GM11168 (cell line): Measurements from ENCODE around the gene LIMS1.
"Not testable (repeated sequence)": the region's sequence is repeated elsewhere in the genome, so short reads cannot be mapped to it uniquely, and the experiment has no call there.

Experiments used
- in situ Hi-C: fragments of 300-500 bp; cut with MboI; formaldehyde crosslinking; loops from one replicate; pipeline ENCODE4 v1.12.0; 2022; ENCODE audit warnings: low sequenced_read_pairs; ENCODE audit not compliant: unreplicated experiment

Gene LIMS1

DNA sequence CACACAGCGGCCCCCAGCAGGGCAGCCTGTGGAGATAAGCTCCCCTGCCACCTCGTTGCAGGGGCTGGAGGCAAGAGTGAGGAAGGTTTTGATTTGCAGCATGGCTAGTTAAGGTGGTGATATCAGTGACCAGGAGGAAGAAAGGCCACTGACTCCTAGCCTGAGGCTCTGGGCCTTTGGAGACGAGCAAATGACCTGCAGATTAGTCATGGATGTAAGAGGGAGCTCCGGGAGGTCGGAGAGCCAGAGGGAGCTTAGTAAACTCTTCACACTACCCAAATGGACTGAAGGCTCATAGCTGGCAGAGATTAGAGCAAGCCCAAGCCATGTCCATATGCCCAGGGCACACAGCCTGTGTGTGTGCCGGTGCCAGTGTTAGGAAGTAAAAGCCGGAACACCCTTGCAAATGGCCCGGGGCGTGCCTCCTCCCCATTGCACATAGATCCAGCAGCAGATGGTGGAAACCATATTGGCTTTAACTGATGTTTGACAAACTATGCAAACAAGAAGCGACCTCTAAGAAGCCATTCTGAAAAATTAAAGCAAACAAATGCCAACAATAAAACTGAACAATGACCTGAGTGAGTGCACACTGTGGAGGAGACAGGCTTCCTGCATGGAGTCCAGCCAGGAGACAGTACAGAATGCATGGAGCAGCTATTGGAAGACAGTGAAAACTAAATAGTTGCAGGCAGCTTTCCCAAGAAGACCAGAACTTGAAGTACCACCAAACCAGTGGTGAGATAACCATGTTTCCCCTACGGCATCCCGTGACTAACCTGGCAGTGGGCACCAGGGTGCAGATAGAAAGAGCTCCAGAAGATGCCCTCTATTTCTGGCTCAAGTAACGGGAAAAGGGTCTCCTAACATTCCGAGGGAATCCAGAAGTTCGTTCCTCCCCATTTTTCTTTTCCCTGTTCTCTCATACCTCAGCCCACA, 154.8 kb downstream of the LIMS1 start:
- in situ Hi-C loops, result loop anchor here (25.0 kb wide), 1 partner anchor 1098 kb away; the partner anchor contains the start of gene RGPD5

DNA sequence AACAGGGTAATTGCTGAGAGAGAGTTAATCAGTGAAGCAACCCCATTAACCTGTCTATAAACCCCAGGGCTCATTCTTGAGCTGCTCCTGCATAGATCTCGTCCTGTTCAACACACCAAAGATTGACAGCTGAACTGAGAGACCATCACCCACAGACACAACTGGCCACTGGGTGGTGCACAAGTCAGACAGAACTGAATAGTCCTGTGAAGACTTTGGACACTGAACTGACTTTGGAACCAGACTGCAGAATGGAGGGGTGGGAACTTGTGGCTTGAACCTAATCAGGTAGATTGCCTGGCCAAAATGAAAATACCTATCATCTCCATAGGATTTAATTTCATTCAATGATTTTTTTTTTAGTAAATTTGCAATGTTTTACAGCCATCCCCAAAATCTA, 155.7 kb downstream of the LIMS1 start:
- in situ Hi-C loops, result loop anchor here (25.0 kb wide), 1 partner anchor 1097 kb away; the partner anchor contains the start of gene RGPD5

DNA sequence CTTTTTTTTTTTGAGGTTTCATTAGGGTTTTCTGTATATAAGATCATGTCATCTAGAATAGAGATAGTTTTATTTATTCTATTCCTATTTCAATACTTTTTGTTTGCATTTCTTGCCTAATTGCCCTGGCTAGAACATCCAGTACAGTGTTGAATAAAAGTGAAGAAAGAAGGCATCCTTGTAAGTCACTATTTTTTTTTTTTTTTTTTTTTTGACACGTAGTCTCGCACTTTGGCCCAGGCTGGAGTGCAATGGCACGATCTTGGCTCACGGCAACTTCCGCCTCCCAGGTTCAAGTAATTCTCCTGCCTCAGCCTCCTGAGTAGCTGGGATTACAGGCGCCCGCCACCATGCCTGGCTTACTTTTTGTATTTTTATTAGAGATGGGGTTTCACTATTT, 157.2 kb downstream of the LIMS1 start:
- in situ Hi-C loops, result loop anchor here (25.0 kb wide), 1 partner anchor 1096 kb away; the partner anchor contains the start of gene RGPD5

DNA sequence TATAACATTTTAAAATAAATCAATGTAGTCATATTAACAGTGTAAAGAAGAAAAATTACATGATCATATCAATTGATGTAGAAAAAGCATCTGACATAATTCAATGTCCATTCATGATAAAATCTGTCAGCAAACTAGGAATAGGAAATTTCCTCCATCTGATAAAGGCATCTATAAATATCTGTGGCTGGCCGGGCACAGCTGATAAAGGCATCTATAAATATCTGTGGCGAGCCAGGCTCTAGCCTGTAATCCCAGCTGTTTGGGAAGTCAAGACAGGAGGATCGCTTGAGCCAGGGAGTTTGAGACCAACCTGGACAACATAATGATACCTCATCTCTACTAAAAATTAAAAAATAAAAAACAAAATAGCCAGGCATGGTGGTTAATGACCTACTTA, 166.9 kb downstream of the LIMS1 start:
- in situ Hi-C loops, result no loop called here

DNA sequence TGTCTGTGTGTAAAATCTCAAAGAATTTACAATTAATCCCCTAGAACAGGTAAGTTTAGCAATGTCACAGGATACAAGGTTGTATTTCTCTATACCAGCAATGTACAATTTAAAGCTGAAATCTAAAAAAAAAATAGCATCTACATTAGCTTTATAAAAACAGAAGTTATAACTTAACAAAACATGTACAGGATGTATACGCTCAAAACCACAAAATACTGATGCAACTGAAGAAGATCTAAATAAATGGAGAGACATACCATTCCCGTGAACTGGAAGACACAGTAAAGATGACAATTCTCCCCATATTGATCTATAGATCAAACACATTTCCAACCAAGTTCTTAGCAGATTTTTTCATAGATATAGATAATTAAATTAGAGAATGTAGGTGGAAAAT, 167.5 kb downstream of the LIMS1 start:
- in situ Hi-C loops, result no loop called here

DNA sequence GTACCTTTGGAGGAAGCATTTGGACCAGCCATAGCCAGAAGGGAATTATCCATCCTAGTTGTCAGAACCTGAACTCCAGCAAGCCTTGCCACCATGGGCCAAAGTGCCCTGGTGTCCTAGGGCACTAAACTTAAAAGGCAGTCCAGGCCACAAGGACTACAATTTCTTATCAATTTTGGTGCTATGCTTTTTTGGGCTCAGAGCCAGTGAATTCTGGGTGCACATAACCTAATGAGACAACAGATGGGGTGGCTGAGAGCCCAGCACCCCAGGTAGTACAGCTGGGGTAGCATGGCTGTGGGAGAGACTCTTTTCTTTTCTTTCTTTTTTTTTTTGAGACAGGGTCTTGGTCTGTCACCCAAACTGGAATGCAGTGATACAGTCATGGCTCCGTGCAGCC, 170.6 kb downstream of the LIMS1 start:
- in situ Hi-C loops, result no loop called here

DNA sequence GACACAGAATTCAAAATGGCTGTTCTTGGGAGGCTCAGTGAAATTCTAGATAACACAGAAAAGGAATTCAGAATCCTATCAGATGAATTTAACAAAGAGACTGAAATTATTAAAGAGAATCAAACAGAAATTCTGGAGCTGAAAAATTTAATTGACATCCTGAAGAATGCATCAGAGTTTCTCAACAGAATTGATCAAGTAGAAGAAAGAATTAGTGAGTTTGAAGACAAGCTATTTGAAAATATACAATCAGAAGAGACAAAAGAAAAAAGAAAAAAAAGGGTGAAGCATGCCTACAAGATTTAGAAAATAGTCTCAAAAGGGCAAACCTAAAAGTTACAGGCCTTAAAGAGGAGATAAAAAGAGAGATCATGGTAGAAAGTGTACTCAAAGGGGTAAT, 173.0 kb downstream of the LIMS1 start:
- in situ Hi-C loops, result no loop called here

DNA sequence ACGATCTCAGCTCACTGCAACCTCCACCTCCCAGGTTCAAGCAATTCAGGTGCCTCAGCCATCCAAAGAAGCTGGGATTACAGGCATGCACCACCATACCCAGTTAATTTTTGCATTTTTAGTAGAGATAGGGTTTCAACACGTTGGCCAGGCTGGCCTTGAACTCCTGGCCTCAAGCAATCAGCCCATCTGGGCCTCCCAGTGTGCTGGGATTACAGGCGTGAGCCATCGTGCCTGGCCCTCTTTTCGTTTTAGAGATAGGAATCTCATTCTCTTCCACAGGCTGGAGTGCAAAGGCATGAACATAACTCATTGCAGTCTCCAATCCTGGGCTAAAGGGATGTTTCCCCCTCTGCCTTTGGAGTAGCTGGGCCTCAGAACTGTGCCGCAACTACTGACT, 182.7 kb downstream of the LIMS1 start:
- in situ Hi-C loops, result not testable (repeated sequence)

DNA sequence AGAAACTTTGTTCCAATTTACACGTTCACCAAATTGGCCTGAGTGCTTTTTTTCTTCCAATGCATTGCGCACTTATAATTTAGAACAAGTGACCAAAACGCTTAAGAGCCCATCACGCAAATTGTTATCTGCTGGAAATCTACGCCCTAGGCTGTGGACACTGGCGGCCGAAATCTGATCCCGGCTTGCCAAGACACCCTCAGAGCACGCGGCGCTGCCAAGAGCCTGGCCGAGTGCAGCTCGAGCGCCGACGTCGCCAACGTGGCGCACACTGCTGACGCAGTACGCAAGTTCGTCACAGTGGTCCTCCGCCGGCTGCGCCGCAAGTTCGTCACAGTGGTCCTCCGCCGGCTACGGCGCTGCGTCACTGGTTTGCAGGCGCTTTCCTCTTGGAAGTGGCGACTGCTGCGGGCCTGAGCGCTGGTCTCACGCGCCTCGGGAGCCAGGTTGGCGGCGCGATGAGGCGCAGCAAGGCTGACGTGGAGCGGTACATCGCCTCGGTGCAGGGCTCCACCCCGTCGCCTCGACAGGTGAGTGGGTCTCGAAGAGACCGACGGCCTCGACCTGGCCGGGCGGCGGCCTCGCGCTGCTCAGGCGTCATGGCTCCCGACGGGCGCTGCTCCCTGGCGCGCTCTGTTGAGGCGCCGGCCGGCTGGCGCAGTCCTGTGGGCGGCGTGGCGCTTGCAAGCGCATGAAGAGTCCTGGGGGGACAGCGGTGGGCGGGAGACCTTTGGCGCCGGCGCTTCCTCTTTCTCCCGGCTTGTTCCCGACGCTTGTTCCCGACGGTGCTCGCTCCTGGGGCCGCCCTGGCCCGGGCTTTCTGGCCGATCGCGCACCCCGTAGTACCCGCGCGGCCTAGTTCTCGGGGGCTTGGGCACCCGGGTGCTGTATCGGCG, 185.1 kb downstream of the LIMS1 start, which contains the start of gene RANBP2:
TSS of gene RANBP2 (plus strand) at position 334 of the 896 bp plus-strand sequence. CDS start at position 459, 125 bp downstream.
- in situ Hi-C loops, result no loop called here

DNA sequence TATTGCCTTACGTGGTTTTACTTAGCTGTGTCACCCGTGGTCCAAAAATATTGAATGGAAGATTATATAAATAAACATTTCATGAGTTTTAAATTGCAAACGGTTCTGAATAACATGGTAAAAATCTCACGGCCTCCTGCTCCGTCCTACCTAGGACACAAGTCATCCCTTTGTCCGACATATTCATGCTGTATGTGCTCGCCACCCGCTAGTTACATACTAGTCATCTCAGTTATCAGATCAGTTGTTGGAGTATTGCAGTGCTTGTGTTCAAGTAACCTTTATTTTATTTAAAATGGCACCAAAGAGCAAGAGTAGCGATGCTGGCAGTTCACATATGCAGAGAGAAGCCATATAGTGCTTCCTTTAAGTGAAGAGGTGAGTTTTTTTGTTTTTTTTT, 191.8 kb downstream of the LIMS1 start:
- in situ Hi-C loops, result not testable (repeated sequence)

DNA sequence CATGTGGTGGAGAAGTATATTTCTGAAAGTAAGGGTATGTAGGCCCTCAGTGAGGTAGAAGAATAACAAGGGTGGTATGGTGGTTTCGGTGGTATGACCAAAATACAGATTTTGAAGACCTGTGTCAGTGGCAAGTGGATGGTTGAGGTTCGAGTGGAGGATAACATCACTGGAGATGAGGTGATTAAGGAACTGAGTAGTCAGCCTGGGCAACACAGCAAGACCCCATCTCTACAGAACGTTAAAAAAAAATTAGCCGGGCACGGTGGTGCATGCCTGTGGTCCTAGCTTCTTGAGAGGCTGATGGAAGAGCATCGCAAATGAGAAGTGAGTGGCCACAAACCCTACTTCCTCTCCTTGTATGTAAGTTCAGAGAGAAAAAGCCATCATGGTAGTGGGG, 200.4 kb downstream of the LIMS1 start:
- in situ Hi-C loops, result not testable (repeated sequence)
